Measurements from ENCODE around the gene PRKCB.

The PRKCB gene

DNA sequence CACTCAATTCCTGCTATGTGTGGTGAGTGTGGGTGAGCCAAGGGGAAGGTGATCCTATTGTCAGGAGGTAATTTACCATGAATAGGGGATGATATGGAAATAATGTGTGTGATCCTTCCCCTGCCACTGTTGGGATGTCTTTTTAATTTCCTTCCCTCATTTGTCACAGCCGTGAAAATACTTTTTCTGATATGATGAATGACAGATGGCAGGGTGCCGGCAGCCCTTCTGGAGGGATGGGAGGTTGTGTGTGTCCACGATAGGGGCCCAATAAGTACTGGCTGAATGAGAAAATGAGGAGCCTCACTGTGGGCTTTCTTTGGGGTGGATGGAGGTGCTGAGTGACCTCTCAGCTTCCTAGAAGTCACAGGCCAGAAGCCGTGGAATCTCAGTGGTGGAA, 109.5 kb downstream of the PRKCB start:
- DNase-seq, result no peak

DNA sequence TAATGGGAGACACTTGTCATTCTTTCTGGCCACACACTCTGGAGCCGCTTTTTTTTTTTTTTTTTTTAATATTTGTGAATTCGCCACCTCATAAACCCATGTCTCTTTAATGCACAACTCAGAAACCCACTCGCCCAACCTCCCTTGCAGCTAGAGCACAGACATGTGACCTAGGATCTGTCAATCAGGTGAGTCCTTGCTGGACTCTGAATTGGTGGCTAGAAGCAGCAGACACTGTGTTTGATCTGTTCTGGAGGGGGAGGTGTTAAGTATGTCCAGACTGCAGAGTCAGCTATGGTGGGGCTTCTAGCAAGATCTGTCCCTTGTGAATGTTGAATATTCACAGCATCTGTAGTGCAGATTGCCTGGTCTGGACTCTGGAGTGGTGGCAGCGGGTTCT, 112.1 kb downstream of the PRKCB start:
- no peak for DNase-seq

DNA sequence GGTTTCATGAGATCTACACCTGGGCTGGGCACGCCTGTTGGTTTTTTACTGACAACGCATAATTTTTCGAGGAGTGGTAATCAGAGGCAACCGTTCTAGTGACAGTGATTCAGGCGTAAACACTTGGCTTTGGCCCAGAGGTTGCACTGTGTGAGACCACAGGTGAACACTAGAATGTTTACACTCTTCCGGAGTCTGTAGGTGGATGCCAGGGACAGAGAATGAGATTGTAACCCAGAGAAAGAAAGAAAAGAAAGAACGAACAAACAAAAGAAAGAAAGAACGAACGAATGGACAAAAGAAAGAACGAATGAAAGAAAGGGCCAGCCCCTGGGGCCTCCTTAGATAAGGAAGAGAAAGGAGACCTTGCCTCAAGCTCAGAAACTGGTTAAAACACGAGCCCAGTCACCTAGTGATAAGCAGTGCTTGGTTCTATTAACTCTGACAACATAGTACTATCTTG, 113.2 kb downstream of the PRKCB start:
- no peak for DNase-seq

- DNase-seq, result no peak
These were observed 114.0 kb downstream of the PRKCB start for GRCh38 chr16:23949630-23950290.

- no peak for DNase-seq
These were observed 114.6 kb downstream of the PRKCB start for GRCh38 chr16:23950291-23950894.

- no peak for DNase-seq
These were observed 115.1 kb downstream of the PRKCB start for GRCh38 chr16:23950898-23951297.

DNA sequence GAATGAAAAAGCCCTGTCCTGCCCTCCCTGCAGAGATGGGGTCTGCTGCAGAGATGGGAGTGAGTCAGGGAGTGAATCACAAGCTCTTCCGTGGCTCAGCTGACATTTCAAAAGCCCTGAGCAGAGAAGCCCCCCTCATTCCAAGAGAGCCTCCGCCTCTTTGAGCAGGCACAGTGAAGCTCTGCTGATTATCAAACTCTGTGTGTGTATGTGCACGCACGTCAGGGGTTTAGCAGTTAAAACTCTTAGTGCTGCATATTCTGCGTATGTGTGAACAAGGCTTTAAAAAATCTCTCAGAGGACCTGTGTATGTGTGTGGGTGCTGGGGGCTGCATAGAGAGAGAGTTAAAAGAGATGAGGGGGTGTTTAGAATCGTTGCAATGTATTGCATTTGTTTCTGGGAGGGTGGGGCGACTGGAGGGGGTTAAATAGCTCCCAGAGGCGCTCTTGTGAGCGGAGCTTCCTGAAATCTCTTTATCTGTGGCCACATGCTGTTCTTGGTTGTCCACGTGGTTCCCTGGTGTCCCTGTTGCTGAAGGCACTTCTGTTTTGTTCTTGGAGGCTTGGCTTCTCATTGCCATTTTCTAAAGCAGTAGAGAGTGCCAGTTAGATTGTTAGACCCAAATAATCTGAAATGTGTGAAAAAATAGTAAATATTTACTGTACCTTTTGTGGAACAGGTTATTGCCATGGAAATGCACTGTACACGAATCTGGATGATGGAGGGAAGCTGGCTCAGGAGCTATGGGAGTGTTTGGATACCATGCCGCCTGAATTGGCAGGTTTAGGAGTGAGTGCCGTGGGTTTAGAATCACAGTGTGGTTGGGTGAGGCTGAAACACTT, 116.6 kb downstream of the PRKCB start:
- DNase-seq, result peak; percentile 6

DNA sequence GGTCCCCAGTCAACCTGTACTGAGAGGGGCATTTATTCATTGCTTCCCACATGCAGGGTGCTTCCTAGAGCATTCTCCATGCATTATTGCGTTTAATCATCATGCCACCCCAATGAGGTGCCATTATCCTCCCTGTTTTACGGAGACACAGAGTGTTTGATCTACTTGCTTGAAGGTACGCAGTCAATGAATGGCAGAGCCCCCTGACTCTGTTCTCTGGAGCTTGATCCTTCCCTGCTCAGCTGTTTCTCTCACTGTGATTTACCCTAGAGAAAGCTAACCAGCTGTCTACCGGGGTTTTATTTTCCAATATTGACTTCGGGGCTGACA, 117.2 kb downstream of the PRKCB start:
- DNase-seq, result no peak

- DNase-seq, result no peak
These were observed 117.7 kb downstream of the PRKCB start for GRCh38 chr16:23953476-23953875.

DNA sequence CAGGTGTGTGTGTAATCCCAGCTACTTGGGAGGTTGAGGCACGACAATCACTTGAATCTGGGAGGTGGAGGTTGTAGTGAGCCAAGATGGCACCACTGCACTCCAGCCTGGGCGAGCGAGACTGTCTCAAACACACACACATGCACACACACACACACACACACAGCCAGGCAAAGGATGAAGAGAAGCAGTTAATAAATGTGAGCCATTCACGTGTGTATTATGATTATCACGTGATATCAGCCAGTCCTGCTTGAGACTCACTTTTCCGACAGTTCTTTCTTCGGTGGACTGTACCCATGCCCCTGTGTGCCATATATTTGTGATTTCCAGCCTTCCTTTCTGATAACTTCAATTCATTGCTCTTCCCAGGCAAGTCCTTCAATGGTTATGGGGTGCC, 119.3 kb downstream of the PRKCB start:
- DNase-seq, result no peak

DNA sequence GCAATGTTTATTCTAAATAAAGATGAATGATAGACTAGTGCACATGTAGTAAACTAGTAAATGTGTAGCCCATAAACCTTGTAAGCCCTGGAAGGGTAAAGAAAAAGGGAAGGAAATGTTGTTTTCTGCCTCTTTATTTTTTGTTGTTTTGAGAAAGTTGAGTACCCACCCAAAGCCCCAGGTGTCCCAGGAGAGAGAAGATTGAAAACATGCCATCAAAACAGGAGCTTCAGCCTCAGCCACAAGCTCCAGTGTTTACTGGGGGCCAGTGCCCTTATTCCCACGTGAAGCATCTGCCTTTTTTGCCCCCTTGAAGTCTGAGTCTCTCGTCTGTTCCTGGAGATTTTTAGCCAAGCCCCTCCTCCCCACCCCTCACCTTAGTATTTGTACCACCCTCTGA, 121.5 kb downstream of the PRKCB start:
- no peak for DNase-seq

- no peak for DNase-seq
These were observed 123.4 kb downstream of the PRKCB start for GRCh38 chr16:23959072-23959751.

GRCh38 chr16:23959752-23960072, 123.9 kb downstream of the PRKCB start:
- DNase-seq, result no peak

DNA sequence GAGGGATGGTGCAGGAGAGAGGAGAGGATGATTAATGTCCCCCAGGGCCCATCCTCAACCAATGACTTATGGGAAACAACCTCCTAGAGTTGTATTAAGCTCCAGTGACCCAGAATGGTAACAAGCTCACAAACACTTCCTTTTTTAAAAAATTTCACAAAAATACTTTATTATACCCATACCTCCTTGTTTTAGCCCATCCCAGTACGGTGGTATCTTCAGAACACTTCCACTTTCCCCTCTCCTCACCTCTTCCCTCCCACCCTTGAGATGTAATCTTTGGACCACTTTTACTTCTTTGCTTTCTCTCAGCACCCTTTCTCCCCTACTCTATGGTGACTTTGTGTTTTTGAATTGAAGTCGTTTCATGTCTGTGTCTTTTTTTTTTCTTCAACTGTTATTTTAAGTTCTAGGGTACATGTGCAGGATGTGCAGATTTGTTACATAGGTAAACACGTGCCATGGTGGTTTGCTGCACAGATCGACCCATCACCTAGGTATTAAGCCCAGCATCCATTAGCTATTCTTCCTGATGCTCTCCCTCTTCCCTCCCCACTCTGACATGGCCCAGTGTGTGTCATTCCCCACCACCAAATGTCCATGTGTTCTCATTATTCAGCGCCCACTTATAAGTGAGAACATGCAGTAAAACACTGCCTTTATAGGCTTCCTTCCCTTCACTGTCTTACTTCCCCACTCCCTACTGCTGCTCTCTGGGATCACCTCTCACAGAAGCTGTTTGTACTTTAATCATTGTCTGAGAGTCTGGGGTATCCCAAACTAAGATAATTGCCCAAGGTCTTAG, 124.5 kb downstream of the PRKCB start:
- DNase-seq, result no peak

- no peak for DNase-seq
These were observed 126.2 kb downstream of the PRKCB start for GRCh38 chr16:23962001-23962400.

GRCh38 chr16:23964136-23964535, 128.4 kb downstream of the PRKCB start:
- DNase-seq, result no peak

GRCh38 chr16:23965137-23965733, 129.5 kb downstream of the PRKCB start:
- no peak for DNase-seq

- no peak for DNase-seq
These were observed 131.0 kb downstream of the PRKCB start for GRCh38 chr16:23966597-23967394.

- no peak for DNase-seq
These were observed 132.0 kb downstream of the PRKCB start for GRCh38 chr16:23967775-23968174.

DNA sequence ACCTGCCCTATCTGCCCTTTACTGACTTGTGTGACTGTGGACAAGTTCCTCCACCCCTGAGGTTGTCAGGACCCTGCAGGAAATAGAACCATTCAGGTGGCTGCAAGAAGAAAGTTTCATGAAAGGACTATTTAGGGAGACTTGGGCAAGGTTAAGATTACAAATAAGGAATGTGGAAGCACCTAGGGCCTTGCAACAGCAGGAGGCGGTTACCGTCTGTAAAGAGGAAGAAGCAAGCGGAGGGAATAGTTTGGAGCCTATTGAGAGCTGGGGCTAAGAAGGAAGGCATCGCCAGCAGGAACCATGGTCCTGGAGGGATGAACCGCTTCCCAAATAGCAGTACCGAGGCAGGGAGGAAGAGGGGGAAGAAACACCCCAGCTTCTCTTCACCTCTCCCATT, 132.4 kb downstream of the PRKCB start:
- DNase-seq, result no peak

DNA sequence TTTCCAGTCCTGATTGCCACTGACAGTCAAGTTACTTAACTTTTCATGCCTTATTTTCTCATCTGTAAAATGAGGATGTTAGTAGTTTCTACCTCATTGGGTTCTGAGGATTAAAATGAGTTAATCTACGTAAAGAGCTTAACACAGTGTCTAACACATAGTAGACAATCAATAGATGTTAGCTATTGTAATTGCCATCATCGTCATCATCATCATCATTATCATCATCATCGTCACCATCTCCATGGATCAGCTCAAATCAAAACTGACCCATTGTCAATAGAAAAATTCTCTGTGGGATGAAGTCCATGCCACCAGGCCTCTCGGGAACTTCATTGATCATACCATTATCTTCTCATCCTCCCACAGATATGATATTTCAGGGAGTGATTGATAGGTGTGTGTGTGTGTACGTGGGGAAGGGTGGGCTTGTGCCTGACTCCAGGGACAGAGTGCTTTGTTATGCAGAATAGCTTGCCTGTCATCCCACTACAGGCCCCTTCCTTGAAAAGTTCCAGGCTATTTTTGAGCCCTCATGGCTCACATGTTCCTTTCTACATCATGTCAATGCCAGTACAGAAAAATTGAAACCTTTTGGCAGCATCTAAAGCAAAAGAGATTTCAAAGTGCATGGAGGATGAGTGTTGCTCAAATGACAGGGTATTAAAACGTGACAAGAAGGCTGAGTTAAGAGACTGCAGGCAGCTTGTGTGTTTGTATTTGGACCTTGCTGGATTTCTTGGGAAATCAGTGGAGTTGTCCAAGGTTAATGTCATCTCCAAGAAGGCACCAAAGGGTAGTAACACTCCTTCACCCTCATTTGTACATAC, 133.9 kb downstream of the PRKCB start:
- no peak for DNase-seq
